GM19351 (cell line): ENCODE data around the gene SLC25A18.
"Not testable (repeated sequence)": the region's sequence is repeated elsewhere in the genome, so short reads cannot be mapped to it uniquely, and the experiment has no call there.

ENCODE experiments used
- ATAC-seq: cut with Tn5 transposase; IDR thresholded peaks from one replicate; pipeline ENCODE4 v1.9.1; 2021; ENCODE audit warnings: mild to moderate bottlenecking, moderate library complexity; ENCODE audit not compliant: unreplicated experiment

Gene SLC25A18

GRCh38 chr22:17603668-17604067, 40.4 kb downstream of the SLC25A18 start:
- no peak for ATAC-seq

- ATAC-seq: no peak
Measured at GRCh38 chr22:17606496-17606895, 43.2 kb downstream of the SLC25A18 start.

GRCh38 chr22:17607891-17608521, 44.7 kb downstream of the SLC25A18 start:
- ATAC-seq: no peak

- no peak for ATAC-seq
Measured at GRCh38 chr22:17612057-17612456, 48.8 kb downstream of the SLC25A18 start.

GRCh38 chr22:17613280-17613679, 50.0 kb downstream of the SLC25A18 start:
- ATAC-seq: no peak

GRCh38 chr22:17627961-17628405, 64.7 kb downstream of the SLC25A18 start:
- ATAC-seq: no peak

- ATAC-seq: peak; percentile 99
Measured at GRCh38 chr22:17628406-17629172, 65.3 kb downstream of the SLC25A18 start, which contains the start of gene ATP6V1E1. Gene ATP6V1E1, minus strand, starts transcription at chr22:17628749. Its CDS starts 114 bp downstream, at chr22:17628635.

- ATAC-seq: no peak
Measured at GRCh38 chr22:17629173-17629489, 65.8 kb downstream of the SLC25A18 start.

GRCh38 chr22:17629641-17630040, 66.3 kb downstream of the SLC25A18 start:
- ATAC-seq: no peak

- no peak for ATAC-seq
Measured at GRCh38 chr22:17631076-17631565, 67.8 kb downstream of the SLC25A18 start.

- ATAC-seq: no peak
Measured at GRCh38 chr22:17633217-17633997, 70.1 kb downstream of the SLC25A18 start.

GRCh38 chr22:17633998-17634323, 70.7 kb downstream of the SLC25A18 start:
- no peak for ATAC-seq

- ATAC-seq: no peak
Measured at GRCh38 chr22:17634696-17635095, 71.4 kb downstream of the SLC25A18 start.

GRCh38 chr22:17636850-17637249, 73.6 kb downstream of the SLC25A18 start:
- ATAC-seq: not testable (repeated sequence)

GRCh38 chr22:17637490-17638181, 74.3 kb downstream of the SLC25A18 start:
- no peak for ATAC-seq

GRCh38 chr22:17638182-17638431, 74.8 kb downstream of the SLC25A18 start:
- ATAC-seq: peak; percentile 29

- peak; percentile 89 for ATAC-seq
Measured at GRCh38 chr22:17638432-17639246, 75.3 kb downstream of the SLC25A18 start, which contains the start of gene BCL2L13. Gene BCL2L13, plus strand, starts transcription at chr22:17638757. Its CDS starts 16,955 bp downstream, at chr22:17655712.

GRCh38 chr22:17639247-17639741, 76.0 kb downstream of the SLC25A18 start:
- ATAC-seq: peak; percentile 40
